A375 (cell line): ENCODE results near the gene KCNK15. TPM values are rescaled to one million over a fixed set of nuclear protein-coding genes. Genes with fewer than 3 reads are reported as not detected.

ENCODE experiments used
- total RNA-seq: library from RNA; depleted of rRNA; stranded (reverse); fragments of >200 nt; shearing (Covaris generic); gene quantifications from 2 replicates; pipeline ENCODE4 v1.2.3, GENCODE V29; 2014; rRNA removed

KCNK15 gene
- total RNA-seq = 0.11 TPM in 1 of 2 replicates, not detected in the other

GRCh38 chr20:44745598-44746366, at the start of gene KCNK15:
Gene KCNK15, plus strand, starts transcription at chr20:44745865. Its CDS starts 46 bp downstream, at chr20:44745911.

GRCh38 chr20:44714701-44715498, 30.8 kb upstream of the KCNK15 start, which contains the start of gene CCN5:
Gene CCN5, plus strand, starts transcription at chr20:44715369. Its CDS starts 22 bp downstream, at chr20:44715391.

Other genes with a start within 250 kb of the KCNK15 start
- gene SERINC3, start 223.8 kb upstream of the KCNK15 start, total RNA-seq = 77.9 and 91.0 TPM in 2 replicates
- 43.0 and 44.0 TPM in 2 replicates for gene PKIG, start 163.3 kb upstream of the KCNK15 start, total RNA-seq
- gene ADA, start 94.2 kb upstream of the KCNK15 start, total RNA-seq = 9.7 and 12.3 TPM in 2 replicates
- not detected in 2 replicates for gene CCN5, start 30.5 kb upstream of the KCNK15 start, total RNA-seq
- 0.19 TPM in 1 of 2 replicates, not detected in the other for gene RIMS4, start 64.7 kb downstream of the KCNK15 start, total RNA-seq
- 69.5 and 71.4 TPM in 2 replicates for gene YWHAB, start 139.8 kb downstream of the KCNK15 start, total RNA-seq
- 75.0 and 91.4 TPM in 2 replicates for gene PABPC1L, start 164.2 kb downstream of the KCNK15 start, total RNA-seq
- gene TOMM34, start 214.5 kb downstream of the KCNK15 start, total RNA-seq = 94.4 and 102 TPM in 2 replicates
- gene STK4, start 220.6 kb downstream of the KCNK15 start, total RNA-seq = 39.5 and 42.0 TPM in 2 replicates